GM19043 (cell line): ENCODE measurements around the gene SMCHD1.
"Not testable (repeated sequence)": the region's sequence is repeated elsewhere in the genome, so short reads cannot be mapped to it uniquely, and the experiment has no call there.

Experiments used
- ATAC-seq: cut with Tn5 transposase; IDR thresholded peaks from one replicate; pipeline ENCODE4 v1.9.1; 2021; ENCODE audit warnings: low read depth; ENCODE audit not compliant: unreplicated experiment

The SMCHD1 gene

DNA sequence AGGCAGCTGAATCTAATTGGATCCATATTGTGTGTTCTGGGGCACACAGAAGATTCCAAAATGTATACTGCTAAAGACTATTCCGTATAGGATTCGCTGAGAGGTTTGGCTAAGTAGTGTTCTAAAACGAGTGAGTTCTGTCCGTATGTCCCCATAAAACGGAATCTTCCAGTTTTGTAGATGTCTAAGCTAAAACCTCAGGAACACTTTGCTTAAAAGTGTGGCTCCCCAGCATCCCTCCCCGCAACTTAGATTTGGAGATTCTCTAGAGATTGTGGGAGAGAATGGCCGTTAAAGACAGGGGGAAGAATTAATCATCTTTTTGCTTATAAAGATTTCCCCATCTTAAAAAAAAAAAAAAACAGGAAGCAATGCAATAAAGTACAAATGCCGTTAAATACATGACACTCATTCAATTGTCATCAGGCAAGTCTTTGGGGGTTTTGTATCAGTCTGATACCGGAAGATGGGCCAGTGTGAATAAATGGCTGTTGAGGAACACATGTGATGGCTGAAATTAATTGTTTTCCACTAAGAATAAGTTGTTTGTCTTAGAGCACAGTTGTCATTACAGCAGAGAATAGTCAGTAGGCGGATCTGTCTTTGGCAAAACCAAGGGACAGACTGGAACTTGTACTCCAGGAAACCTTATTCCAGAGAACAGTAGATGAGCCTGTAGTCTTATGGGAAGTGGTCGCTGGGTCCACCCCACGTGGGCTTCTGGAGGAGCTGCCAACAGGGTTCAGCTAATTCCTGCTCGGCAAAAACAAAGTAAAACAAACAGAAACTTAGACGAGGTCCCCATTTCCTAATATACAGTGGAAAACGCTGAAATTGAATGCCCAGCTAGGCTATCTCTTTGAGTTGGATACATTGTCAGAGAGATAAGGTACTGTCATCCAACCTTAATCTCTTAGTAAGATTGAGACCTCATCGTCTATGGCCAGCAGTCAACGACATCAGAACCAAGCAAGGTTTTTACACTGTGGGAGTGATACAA is 193.0 kb downstream of the SMCHD1 start:
- ATAC-seq, result no peak

DNA sequence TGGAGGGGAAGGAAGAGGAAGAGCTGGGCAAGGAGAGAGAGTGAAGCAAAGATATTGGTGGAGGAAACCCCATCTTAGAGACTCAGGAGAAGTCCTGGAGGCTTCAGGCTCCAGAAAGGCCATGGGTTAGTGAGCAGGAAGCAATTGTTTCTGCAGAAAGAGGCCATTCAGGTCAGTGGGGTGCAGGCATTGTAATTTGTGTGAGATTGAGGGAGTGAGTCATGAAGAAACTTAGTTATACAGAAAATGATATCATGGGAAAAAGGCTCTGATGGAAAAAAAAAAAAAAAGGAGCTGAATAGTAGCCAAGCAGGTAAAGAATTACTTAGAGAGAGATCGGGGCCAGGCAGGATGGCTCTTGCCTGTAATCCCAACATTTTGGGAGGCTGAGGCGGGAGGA is 195.3 kb downstream of the SMCHD1 start:
- no peak for ATAC-seq

DNA sequence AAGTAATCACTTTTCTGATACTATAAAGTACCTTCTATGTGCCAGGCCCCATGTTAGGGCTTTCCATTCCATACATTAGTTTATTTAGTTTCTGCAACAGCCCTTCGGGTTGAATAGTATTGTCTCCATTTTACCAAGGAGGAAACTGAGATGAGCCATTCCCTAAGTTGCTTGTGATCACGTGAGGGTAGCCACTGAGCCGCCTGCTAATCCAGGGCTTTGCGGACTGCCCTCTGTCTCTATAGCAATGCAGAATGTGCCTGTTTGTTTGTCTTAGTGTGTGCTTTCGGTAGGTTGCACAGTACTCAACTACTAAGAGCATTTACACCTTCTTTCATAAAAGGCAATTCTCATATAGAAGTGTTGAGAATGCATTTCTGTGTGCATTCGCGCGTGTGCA is 196.2 kb downstream of the SMCHD1 start:
- no peak for ATAC-seq

DNA sequence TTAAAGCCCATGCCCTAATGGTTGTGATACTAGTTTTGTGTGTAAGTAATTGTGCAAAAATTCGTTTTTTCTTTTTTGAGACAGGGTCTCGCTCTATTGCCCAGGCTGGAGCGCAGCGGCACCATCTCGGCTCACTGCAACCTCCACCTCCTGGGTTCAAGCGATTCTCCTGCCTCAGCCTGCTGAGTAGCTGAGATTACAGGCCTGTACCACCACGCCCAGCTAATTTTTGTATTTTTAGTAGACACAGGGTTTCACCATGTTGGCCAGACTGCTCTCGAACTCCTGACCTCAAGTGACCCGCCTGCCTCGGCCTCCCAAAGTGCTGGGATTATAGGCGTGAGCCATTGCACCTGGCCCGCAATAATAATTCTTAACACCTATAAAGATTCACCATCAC is 196.9 kb downstream of the SMCHD1 start:
- not testable (repeated sequence) for ATAC-seq

DNA sequence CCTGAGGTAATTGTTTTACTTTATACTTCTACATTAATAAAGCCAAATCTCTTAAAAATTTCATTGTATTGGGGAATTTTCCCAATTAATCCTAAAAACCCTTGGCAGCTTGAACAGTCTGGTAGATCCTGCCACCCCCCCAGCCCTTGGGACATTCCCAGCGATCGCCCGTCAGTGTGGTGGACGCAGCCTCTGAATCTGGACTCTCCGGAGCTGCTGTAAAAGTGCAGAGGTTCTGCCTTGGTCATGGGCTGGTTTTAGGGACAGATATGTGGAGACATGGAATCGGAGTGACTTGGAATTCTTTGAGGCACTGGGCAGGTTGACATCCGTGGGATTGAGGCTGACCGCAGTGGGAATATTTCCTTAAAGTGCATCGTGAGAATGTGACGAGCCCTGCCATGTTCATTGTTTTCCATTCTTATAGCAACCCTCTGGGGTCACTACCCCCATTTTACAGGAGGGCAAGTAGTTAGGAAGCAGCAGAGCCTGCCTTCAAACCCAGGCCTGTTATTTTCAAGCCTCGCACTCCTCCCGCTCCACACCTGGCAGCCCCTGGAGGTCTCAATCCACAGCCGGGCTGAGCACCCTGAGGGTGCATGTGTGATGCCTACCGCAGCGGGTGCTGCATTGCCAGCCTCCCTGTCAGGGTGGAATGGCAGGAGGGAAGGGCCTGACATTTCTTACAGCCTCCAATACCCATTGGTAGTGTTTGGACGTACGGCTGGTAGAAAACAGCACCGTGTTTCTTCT is 197.8 kb downstream of the SMCHD1 start:
- no peak for ATAC-seq

DNA sequence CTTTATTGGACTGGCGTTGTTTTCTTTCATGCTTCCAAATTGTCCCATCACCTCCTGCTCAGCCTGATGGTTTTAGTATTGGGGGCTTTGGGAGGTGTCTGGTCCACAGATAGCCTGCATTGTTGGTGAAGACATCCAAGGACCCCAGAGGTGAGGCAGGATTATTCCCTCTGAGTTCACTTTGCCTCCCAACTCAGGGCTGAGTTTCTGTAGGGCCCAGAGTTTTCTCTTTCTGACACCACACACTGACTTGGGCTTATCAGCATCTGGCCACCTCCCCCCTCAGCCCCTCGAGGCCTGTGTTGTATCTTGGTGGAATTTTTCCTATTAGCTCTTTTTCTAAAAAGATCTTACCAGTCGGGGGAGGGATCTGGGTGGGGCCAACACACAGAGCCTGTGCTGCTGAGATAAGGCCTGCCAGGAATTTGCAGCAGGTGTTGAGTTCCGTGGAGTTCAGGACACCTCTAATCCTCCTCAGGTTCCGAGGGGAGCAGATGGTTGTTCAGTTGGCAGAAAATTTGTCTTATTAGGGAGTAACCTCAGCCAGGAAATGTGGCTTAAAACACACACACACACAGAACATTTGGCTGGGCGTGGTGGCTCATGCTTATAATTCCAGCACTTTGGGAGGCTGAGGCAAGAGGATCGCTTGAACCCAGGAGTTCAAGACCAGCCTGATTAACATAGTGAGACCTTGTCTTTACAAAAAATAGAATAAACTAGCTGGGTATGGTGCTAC is 198.6 kb downstream of the SMCHD1 start:
- no peak for ATAC-seq
